Esophagus muscularis mucosa (tissue), 4 donors: Measurements from ENCODE around the gene FXYD6.

Source experiments
- EP300 ChIP-seq: sonication (generic); formaldehyde crosslinking; IDR thresholded peaks from one replicate; pipeline ENCODE4 v1.6.1; 2017; ENCODE audit warnings: antibody characterized with exemption
- POLR2A ChIP-seq: fragments of 450-650 bp; IDR thresholded peaks from one replicate; pipeline ENCODE4 v1.6.1; 2017; ENCODE audit warnings: antibody characterized with exemption, moderate library complexity, mild to moderate bottlenecking, low read depth
- POLR2AphosphoS5 ChIP-seq, 2 donors: sonication (generic); formaldehyde crosslinking; IDR thresholded peaks; one replicate each; pipeline ENCODE4 v1.6.1; 2017; ENCODE audit warnings: antibody characterized with exemption in 2 of 2
- TF ChIP-seq, protein P1 (sequence below), 3 experiments: fragments of 200-600 bp in 2 of 3; fragments of 450-650 bp in 1 of 3; sonication (generic) in 2 of 3; IDR thresholded peaks; one replicate each; pipeline ENCODE4 v1.5.1; 2017 to 2019; ENCODE audit warnings: antibody characterized with exemption in 3 of 3, mild to moderate bottlenecking in 2 of 3, moderate library complexity in 1 of 3

DNA sequence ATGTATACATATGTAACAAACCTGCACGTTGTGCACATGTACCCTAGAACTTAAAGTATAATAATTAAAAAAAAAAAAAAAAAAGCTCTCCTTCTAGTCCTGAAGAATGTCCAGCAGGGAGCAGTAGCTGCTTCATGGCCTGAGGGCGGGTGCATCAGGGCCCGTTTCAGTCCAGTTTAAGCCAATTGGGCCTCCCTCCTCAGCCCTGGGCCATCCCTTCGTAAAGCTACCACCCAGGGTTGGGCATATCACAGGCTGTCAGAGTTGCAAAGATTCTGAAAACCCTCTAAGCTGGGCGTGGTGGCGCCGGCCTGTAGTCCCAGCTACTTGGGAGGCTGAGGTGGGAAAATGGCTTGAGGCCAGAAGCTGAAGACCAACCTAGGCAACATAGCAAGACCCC, 47.3 kb upstream of the FXYD6 start:
- TF ChIP-seq POLR2A (no peak), POLR2AphosphoS5 (IDR thresholded peaks at IDR 0.05) (no peak), EP300 (no peak)
- TF ChIP-seq, protein P1, sequence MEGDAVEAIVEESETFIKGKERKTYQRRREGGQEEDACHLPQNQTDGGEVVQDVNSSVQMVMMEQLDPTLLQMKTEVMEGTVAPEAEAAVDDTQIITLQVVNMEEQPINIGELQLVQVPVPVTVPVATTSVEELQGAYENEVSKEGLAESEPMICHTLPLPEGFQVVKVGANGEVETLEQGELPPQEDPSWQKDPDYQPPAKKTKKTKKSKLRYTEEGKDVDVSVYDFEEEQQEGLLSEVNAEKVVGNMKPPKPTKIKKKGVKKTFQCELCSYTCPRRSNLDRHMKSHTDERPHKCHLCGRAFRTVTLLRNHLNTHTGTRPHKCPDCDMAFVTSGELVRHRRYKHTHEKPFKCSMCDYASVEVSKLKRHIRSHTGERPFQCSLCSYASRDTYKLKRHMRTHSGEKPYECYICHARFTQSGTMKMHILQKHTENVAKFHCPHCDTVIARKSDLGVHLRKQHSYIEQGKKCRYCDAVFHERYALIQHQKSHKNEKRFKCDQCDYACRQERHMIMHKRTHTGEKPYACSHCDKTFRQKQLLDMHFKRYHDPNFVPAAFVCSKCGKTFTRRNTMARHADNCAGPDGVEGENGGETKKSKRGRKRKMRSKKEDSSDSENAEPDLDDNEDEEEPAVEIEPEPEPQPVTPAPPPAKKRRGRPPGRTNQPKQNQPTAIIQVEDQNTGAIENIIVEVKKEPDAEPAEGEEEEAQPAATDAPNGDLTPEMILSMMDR (IDR thresholded peaks at IDR 0.05), result no peak
